ENCODE results near the gene MASTL. TPM values are rescaled to one million over a fixed set of nuclear protein-coding genes. Genes with fewer than 3 reads are reported as not detected.

The MASTL gene
- 10.4 and 11.3 TPM in 2 replicates for total RNA-seq

DNA sequence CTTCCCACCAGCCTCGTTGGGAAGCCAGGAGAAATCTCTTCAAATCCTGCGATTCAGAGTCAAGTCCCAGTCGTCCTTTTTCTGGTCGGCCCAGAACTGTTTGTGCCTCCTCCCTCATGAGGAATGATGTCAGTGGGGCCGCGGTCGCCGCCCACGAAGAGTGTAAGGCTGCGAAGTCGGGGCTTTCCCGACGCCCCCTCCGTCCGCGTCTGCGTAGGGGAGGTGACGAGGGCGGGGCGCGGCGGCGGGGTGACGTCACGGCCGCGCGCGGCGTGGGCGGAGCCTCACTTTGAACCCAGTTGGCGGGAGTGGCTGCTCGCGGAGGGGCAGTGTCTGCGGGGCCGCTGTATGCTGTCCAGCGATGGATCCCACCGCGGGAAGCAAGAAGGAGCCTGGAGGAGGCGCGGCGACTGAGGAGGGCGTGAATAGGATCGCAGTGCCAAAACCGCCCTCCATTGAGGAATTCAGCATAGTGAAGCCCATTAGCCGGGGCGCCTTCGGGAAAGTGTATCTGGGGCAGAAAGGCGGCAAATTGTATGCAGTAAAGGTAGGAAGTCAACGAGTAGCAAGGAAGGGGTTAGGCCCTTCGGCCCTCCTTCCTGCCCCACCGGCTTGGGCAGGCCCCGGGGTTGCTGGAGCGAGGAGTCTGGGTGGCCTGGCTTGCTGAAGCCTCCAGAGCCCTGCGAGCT is at the start of gene MASTL:
MASTL (plus strand) TSS at position 287 of the 689 bp plus-strand sequence; CDS start at position 362, 75 bp downstream.

Other genes starting within 250 kb of the MASTL start
- 5.5 and 8.3 TPM in 2 replicates for gene ANKRD26, start 54.9 kb upstream of the MASTL start, total RNA-seq
- gene YME1L1, start 968 bp upstream of the MASTL start, total RNA-seq = 145 and 189 TPM in 2 replicates
- 28.7 and 29.0 TPM in 2 replicates for gene ACBD5, start 85.4 kb downstream of the MASTL start, total RNA-seq

All from nasal cavity respiratory epithelium epithelial cell of viscerocranial mucosa (primary cell).